HG02870 (cell line): ENCODE measurements around the gene SLC19A3.
A peak's percentile ranks its signal among the peaks of the same experiment; 100 is the strongest.
"Not testable (repeated sequence)": the region's sequence is repeated elsewhere in the genome, so short reads cannot be mapped to it uniquely, and the experiment has no call there.

ENCODE experiments used
- ATAC-seq: cut with Tn5 transposase; IDR thresholded peaks from one replicate; pipeline ENCODE4 v1.9.1; 2021; ENCODE audit warnings: mild to moderate bottlenecking, moderate library complexity; ENCODE audit not compliant: unreplicated experiment

SLC19A3 gene

GRCh38 chr2:227703961-227704360 is 13.9 kb downstream of the SLC19A3 start:
- no peak for ATAC-seq

GRCh38 chr2:227703280-227703732 is 14.5 kb downstream of the SLC19A3 start:
- ATAC-seq = no peak

GRCh38 chr2:227701556-227701955 is 16.3 kb downstream of the SLC19A3 start:
- ATAC-seq = no peak

- no peak for ATAC-seq
These were observed 20.7 kb downstream of the SLC19A3 start for GRCh38 chr2:227696990-227697679.

- ATAC-seq = no peak
These were observed 30.6 kb downstream of the SLC19A3 start for GRCh38 chr2:227687189-227687588.

DNA sequence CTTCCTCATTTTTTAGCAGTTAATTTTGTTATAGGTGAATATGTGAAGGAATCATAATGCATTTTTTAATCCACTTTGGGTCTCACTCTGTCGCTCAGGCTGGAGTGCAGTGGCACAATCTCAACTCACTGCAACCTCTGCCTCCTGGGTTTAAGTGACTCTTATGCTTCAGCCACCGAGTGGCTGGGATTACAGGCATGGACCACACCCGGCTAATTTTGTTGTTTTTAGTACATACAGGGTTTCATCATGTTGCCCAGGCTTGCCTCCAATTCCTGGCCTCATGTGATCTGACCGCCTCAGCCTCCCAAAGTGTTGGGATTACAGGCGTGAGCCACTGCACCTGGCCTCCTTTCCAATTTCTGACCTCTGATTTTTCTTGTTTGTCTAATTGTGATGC is 33.6 kb downstream of the SLC19A3 start:
- ATAC-seq = no peak

DNA sequence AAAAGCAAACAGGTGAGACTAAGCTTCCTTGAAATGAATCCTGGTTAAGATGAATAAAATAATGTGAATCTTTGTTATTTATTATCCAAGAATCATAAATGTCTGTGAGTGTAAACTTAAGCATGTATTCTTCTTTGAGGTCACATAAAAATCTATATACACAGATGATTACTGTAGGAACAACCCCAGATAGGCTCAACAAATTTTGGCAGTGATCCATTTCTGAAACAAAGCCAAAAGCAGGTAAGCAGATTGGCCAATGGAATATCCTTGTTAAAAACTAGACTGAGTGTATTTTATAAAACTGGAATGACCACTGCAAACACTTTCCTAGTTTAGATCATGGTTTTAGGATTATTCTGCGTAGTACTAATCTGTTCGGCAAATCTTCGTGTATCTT is 39.9 kb downstream of the SLC19A3 start:
- ATAC-seq = no peak

DNA sequence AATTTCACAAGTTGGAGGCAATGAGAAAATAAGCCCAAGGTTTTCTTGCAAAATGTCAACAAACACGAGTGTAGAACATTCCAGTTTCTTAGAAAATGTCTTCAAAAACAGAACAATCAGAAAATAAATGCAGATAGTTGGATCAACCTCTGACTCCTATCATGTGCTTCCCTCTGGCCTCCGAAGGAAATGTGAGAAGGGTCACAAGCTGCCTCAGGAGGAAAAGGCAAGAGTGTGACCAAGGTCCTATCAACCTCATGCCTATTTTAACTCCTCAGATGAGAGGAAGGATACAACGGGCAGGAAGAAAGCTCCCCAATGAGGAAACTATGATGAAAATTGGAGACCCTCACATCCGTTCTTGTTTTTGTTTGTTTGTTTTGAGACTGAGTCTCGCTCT is 43.3 kb downstream of the SLC19A3 start:
- no peak for ATAC-seq

GRCh38 chr2:227673620-227674019 is 44.2 kb downstream of the SLC19A3 start:
- ATAC-seq = not testable (repeated sequence)

DNA sequence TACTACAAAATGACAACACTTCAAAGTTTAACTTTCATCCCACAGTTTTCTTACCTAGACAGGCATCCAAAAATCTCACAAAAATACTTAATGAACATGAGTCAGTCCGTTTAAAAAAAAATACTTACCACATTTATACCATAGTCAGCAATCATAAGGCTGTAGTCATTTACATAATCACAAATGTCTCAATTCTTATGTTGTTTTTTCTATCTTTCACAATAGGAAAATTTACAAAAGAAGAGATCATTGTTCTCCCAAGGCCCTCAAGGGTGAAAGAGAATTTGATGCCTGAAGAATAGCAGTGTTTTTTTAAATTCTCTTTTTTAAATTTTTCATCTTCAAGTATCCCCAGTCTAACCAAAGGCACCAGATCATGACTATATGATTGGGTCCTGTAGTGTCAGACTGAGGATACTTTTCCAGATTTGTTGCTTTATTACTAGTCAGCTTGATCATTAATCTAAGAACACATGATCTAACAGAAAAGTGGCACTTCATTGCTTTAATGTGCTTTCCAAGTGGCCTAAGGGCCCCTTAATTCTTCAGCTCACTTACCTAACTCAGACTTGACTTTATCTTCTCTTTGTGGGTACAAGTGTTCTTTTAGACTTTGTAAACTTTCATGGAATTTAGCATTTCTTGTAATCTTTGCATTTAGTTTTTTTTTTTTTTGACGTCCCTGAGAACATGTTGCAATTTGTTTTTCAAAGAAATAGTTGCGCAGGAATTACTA is 46.5 kb downstream of the SLC19A3 start:
- no peak for ATAC-seq

- not testable (repeated sequence) for ATAC-seq
These were observed 51.1 kb downstream of the SLC19A3 start, which contains the start of gene SCYGR5 for GRCh38 chr2:227666631-227667170. Gene SCYGR5 (plus strand): TSS chr2:227666804. CDS start chr2:227666804, 0 bp downstream.

GRCh38 chr2:227665189-227665940 is 52.5 kb downstream of the SLC19A3 start:
- ATAC-seq = no peak

DNA sequence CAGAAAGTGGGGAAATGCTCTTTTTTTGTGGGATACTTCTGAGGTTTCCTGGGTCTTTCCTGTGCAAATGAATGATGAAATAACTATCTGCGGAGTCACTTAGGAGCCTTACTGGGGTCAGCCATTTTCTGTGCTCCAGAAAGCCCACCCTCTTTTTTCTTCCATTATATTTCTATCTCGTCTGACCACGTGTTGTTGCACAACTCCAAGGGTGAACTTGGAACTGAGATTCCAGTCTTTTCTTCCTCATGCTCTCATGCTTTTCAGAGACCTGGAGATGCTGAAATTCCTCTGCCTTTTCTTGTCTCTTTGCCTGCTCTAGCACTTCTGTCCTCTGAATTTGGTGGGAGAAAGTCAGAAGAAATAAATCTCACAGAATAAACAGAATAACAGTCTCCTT is 56.0 kb downstream of the SLC19A3 start:
- no peak for ATAC-seq

GRCh38 chr2:227661025-227661649 is 56.7 kb downstream of the SLC19A3 start:
- ATAC-seq = no peak

DNA sequence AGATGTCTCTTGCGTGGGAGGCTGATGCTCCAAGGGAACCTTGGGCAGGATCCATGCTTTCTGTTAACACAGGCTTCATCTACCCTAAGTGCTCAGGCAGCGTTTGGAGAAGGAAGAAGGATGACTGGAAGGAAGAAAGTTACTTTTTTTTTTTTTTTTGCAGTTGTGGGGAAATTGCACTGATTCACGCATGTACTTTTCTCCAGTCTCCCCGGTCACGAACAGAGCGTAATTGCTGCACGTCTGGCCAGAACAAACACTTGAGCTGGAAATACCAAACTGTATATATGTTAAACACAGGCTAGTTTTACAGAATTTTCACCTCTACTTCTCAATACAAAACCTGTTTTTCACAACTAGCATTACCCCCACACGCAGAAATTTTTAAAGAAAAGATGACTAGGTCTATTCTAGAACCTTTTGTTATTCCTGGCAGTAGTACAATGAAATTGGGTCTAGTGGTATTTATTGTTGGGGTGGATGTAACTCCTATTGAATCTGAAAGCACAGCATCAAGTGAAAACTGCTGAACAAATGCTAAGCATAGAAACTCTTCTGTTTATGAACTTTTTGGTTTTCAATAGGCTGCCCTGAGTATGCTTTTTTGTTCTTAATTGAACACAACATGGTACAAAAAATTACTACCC is 60.5 kb downstream of the SLC19A3 start:
- ATAC-seq = no peak

GRCh38 chr2:227655454-227655853 is 62.4 kb downstream of the SLC19A3 start:
- ATAC-seq = peak; percentile 47

DNA sequence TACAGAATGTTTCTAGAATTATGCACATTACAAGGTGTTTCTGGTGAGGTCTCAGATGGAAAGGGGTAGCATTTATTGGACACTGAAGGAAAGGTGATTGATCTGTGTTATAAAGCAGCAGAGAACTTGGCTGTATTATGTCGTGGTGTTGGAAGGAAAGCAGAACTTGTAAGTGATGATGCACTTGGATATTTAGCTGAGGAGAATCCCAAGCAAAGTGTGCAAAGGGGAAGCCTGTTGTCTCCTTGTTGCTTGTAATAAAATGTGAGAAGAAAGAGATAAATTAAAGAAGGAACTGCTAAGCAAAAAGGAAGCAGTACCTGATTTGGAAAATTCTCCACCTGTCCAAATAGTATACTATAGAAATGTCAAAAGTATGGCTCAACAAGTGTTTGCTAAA is 63.4 kb downstream of the SLC19A3 start:
- ATAC-seq = no peak

DNA sequence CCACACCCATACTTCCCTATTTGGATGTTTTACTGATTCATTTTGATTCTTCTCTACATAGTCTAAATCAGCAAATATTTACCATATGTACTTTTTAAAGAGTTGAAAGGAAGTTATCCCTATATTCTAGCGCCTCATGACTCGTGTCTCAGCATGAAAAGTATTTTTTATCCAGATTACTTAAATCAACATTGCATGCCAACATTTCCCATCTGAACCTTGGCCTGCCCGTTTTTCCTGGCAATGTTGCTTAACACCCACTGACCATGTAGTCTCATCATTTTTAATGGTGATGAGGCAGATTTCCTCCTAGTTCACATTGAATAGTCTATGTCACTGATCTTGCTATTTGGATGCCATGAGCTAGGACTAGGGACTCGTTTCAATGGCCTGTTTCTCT is 64.4 kb downstream of the SLC19A3 start:
- ATAC-seq = no peak

- ATAC-seq = no peak
These were observed 73.8 kb downstream of the SLC19A3 start for GRCh38 chr2:227643990-227644551.

DNA sequence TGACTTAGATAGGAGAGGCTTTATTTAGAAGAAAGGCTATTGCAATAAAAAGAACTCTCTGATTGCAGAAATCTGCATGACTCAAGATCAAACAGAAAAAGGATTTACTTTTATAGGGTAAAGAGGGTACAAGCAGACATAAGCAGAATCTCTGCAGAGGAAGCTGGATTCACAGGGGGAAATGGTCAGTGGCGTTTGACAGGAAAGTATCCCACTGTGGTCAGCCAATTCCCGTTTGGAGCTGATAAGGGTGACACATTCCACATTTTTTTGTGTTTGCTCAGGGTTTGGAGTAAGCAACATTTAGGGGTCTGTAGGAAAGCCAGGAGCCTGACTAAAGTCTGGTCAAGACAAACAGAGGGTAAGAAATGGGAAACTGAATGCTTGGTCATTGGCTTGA is 75.2 kb downstream of the SLC19A3 start:
- ATAC-seq = no peak
